GM08714 (cell line): ENCODE measurements around the gene PIF1.
A peak's percentile ranks its signal among the peaks of the same experiment; 100 is the strongest.

Experiments used
- H3K4me3 ChIP-seq: fragments of 200-500 bp; sonication (Bioruptor generic); 2 replicates; pipeline ENCODE4 v1.5.1; 2014; ENCODE audit warnings: mild to moderate bottlenecking, low read length, inconsistent platforms
- ZNF274 ChIP-seq: IDR thresholded peaks from 2 replicates; pipeline ENCODE4 v1.6.1; 2012; ENCODE audit warnings: mild to moderate bottlenecking, low read depth, low read length

Gene PIF1

GRCh38 chr15:64855205-64855975 is 29.9 kb upstream of the PIF1 start:
- no peak for TF ChIP-seq ZNF274
- H3K4me3 ChIP-seq = no peak overlapping the region

- H3K4me3 ChIP-seq = no peak overlapping the region
- no peak for TF ChIP-seq ZNF274
Measured at GRCh38 chr15:64854526-64854925, 29.1 kb upstream of the PIF1 start.

GRCh38 chr15:64854041-64854440 is 28.6 kb upstream of the PIF1 start:
- H3K4me3 ChIP-seq = no peak overlapping the region
- no peak for TF ChIP-seq ZNF274

DNA sequence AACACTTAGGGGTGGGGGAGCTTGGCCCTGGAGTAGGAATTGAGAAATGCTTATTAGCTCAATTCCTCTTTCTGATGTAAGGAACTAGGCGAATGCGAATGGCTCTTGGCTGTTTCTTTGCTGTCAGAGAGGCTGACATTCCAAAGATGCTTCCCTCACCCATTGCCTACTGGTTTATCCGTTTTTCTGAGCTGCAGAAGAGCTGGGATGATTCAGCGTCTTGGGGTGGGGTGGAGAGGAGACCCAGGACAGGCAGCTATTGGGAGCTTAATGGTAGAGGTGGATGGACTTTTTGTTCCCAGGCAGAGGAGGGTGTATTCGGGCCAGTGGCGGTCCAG is 26.0 kb upstream of the PIF1 start:
- no peak for TF ChIP-seq ZNF274
- H3K4me3 ChIP-seq = no peak overlapping the region

GRCh38 chr15:64850778-64851502 is 25.5 kb upstream of the PIF1 start:
- no peak for TF ChIP-seq ZNF274
- H3K4me3 ChIP-seq = no peak overlapping the region

- no peak for TF ChIP-seq ZNF274
- no peak overlapping the region for H3K4me3 ChIP-seq
Measured at GRCh38 chr15:64847876-64848716, 22.6 kb upstream of the PIF1 start.

- no peak overlapping the region for H3K4me3 ChIP-seq
- TF ChIP-seq ZNF274 = no peak
Measured at GRCh38 chr15:64847448-64847847, 22.0 kb upstream of the PIF1 start.

DNA sequence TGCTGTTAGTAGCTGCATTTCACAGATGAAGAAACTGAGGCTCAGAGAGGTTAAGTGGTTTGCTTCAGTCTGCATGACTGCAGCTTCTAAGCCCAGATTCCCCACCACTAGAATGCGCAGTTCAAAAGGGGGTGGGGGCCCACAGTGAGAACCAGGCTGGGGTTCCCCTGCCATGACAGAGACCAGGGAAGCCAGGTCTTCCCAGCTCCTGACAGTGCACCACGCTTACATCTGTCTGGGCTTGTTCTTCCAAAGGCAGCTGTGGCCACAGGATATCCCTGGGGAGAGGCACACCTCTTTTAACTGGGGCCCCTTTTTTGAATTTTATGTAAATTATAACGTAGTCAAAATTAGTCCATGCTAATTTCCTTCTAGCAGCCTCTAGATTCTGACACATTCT is 21.6 kb upstream of the PIF1 start:
- no peak overlapping the region; the same call in 1 of the 2 replicates for H3K4me3 ChIP-seq

DNA sequence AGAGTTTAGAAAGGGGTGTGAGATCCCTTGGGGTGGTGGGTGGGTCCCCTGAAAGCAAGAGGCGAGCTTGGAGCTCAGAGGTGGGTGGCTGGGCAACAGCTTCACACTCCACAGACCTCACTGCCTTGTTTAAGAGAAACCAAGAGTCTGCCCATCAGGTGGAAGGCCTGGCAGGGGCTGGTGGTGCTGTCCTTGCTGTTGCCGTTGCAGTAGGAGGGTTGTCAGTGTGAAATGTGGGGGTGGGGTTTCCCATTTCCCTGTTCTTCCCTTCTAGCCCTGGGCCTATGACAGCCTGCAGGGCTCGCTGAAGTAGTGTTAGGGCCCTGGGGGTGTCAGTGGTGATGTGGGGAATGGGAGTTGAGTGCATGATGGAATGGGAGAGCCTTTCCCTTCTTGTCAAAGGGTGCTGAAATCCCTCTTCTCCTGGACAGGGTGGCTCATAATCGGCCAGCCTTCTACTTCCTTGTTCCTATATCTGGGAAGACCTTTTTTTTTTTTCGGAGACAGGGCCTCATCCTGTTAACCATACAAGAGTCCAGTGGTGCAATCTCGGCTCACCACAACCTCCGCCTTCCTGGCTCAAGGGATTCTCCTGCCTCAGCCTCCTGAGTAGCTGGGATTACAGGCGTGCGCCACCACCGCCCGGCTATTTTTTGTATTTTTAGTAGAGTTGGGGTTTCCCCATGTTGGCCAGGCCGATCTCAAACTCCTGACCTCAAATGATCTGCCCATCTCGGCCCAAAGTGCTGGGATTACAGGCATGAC is 20.6 kb upstream of the PIF1 start:
- H3K4me3 ChIP-seq = peak overlapping the region; percentile 5; the same call in 1 of the 2 replicates
- no peak for TF ChIP-seq ZNF274

More for the DNA sequence above, 21.6 kb upstream of the PIF1 start:
- TF ChIP-seq ZNF274 = no peak

GRCh38 chr15:64845183-64845611 is 19.8 kb upstream of the PIF1 start:
- TF ChIP-seq ZNF274 = no peak
- peak overlapping the region; percentile 96; the same call in 1 of the 2 replicates for H3K4me3 ChIP-seq

GRCh38 chr15:64844576-64845145 is 19.2 kb upstream of the PIF1 start:
- H3K4me3 ChIP-seq = peak overlapping the region; percentile 96; the same call in 1 of the 2 replicates

DNA sequence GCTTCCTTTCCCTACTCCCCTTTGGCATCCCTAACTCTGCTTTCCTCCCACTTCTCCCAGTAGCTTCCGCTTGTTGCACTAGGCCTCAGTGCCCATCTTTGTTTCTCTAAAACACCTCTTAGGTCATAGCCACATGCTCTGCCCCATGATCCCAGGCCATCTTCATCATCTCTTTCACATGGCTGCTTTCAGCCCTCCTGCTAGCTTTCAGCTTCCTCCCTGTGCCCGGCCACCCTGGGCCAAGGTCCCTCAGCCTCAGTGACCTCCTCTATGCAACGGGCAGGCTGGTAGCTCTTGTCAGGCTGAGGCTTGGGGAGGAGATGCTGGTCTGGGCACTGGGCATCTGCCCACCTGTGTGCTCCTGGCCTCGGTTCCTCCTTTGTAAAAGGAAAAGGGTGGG is 18.5 kb upstream of the PIF1 start:
- no peak for TF ChIP-seq ZNF274
- peak overlapping the region; percentile 96; the same call in 1 of the 2 replicates for H3K4me3 ChIP-seq

More at GRCh38 chr15:64844576-64845145, 19.2 kb upstream of the PIF1 start:
- no peak for TF ChIP-seq ZNF274

DNA sequence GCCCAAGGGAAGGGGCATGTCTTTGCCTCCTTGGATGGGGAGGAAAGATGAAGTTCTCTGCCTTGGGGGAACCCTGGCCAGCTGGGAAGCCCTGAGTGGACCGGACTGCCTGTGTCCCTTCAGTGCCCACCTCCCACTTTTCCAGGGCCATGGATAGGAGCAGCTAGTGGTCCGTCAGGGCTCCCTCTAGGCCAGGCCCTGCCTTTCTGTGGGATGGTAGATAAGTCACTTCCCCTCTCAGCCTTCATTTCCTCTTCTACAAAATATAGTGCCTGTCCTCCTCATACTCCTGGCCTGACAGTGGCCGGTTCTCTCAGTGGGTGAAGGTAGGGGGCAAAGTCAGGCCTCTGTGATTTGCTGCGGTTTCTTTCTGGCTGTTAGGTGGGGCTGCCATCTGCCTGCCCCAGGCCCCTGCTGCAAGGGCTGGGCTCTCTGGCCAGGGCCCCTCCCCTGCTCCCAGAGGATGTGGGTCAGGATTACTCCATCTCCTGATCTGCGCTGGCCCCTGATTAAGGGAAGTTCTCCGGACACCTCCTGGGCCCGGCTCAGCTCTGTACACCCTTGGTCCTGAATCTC is 17.6 kb upstream of the PIF1 start:
- no peak for TF ChIP-seq ZNF274
- H3K4me3 ChIP-seq = peak overlapping the region; percentile 96
